ACHN (cell line): ENCODE measurements around the gene TPSAB1.
"Not testable (repeated sequence)": the region's sequence is repeated elsewhere in the genome, so short reads cannot be mapped to it uniquely, and the experiment has no call there.

Experiments
- DNase-seq: peaks from one replicate; pipeline ENCODE4 v3.0.0-alpha.2; 2015
- in situ Hi-C: cut with HindIII; loops from 2 replicates; pipeline ENCODE4 v1.10.0; 2017; ENCODE audit warnings: low sequenced_read_pairs, low pct_ligation_motif_present, low pct_unique_long_range_greater_than_20kb

The TPSAB1 gene

DNA sequence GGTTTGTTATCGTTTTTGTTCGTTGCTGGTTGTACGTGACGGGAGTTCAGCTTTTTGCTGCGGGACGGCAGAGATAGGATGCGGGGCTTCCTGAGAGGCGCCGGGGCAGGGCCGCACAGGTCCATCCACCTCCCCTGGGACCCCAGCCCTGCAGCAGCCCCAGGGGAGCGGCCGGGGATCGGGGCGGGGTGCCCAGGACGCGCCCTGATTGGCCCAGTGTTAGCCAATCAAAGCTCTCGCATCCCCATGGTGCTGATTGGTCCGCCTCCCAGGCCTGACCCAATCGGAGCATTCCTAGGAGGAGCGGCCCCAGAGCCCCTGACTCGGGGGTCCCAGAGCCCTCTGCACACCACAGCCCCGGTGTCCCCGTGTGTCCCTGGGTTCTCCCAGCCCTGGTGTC is 1.6 kb upstream of the TPSAB1 start:
- in situ Hi-C loops, DNase-seq: not testable (repeated sequence)

- DNase-seq, in situ Hi-C loops: not testable (repeated sequence)
Observed at GRCh38 chr16:1239575-1239974, 930 bp upstream of the TPSAB1 start.

DNA sequence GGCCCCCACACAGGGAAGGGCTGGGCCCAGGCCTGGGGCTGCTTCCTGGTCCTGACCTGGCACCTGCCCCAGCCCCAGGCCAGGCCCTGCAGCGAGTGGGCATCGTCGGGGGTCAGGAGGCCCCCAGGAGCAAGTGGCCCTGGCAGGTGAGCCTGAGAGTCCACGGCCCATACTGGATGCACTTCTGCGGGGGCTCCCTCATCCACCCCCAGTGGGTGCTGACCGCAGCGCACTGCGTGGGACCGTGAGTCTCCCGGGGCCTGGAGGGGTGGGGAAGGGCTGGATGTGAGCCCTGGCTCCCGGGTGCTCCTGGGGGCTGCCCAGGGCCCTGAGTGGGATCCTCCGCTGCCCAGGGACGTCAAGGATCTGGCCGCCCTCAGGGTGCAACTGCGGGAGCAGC is 576 bp downstream of the TPSAB1 start:
- DNase-seq, in situ Hi-C loops: not testable (repeated sequence)

DNA sequence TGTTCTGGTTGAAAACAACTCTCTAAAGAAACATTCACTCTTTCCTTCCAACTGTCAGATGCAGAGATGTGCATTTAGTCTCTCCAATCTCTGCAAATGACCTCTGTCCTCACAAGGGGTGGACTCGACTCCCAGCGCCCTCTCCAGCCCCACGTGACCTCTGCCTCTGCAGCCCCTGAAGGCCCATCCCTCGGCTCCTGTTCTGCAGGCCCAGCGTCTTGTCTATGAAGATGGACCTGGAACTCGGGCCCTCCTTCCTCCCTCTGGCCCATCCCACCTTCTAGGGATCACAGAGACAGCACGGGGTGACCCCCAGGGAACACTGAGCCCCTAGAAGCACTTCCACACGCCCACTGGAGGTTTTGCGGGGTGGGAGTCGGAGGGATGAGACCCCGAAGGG is 2.9 kb downstream of the TPSAB1 start:
- DNase-seq, in situ Hi-C loops: not testable (repeated sequence)

- in situ Hi-C loops, DNase-seq: not testable (repeated sequence)
Observed at GRCh38 chr16:1243907-1244850, 3.7 kb downstream of the TPSAB1 start.

DNA sequence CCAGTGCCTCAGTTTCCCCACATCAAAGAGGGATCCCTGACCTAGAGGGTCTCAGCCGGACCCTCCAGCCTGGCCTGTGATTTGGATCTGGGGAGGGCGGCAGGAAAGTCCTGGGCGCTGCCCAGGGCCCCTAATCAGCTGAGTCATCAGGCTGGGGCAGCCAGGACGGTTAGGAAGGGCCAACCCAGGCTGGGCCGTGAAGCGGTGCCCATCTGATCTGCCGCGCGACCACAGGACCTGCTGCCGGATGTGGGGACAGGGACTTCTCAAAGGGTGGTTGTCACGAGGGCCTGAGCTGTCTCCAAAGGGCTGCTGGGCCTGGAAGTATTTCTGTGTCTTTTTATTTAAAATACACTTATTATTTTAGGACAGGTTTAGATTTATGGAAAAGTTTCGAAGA is 4.4 kb downstream of the TPSAB1 start:
- no peak for DNase-seq
- in situ Hi-C loops, result no loop called here

DNA sequence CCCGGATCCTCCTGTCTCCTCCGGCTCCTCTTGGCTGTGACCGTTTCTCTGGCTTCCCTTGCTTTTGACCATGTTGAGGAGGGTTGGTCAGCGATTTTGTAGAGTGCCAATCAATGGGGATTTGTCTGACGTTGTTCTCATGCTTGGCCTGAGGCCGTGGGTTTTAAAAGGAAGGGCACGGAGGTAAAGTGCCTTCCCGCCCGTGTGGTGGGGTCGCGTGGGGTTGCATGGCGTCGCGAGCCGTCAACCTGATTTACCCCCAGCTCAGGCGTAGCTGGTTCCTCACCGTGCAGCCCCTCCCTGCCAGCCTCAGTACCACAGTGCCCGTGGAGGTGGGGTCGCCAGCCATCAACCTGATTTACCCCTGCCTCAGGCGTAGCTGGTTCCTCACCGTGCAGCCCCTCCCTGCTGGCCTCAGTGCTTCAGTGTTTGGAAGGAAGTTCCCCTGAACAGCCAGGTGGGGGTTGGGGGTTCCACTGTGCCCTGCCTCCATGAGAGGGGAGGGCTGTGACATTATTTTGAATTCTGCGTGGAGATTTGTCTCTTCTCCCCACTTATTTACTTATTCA is 5.0 kb downstream of the TPSAB1 start:
- in situ Hi-C loops, result no loop called here
- DNase-seq, result no peak

GRCh38 chr16:1247903-1248537 is 7.5 kb downstream of the TPSAB1 start:
- in situ Hi-C loops, DNase-seq: not testable (repeated sequence)

- DNase-seq, in situ Hi-C loops: not testable (repeated sequence)
Observed at GRCh38 chr16:1249031-1249755, 8.7 kb downstream of the TPSAB1 start.

DNA sequence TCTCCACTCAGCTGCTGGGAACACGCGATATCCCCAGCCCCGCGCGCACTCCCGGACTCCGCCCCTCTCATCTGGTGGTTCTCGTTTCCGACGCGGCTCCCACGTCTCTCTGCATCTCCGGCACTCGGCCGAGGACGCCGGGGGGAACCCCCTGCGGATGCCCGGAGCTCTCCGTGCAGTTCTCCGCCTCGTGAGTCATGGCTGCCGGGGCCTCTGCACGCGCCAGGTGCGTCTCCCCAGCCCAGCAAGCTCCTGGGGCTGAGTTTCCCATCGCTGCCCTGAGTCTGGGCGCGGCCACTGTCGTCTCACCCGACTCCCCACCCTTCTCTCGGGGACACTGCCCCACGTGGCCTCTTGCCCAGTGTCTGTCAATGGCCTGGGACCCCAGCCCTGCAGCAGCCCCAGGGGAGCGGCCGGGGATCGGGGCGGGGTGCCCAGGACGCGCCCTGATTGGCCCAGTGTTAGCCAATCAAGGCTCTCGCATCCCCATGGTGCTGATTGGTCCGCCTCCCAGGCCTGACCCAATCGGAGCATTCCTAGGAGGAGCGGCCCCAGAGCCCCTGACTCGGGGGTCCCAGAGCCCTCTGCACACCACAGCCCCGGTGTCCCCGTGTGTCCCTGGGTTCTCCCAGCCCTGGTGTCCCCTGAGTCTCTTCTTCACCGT is 13.3 kb downstream of the TPSAB1 start:
- DNase-seq, in situ Hi-C loops: not testable (repeated sequence)

DNA sequence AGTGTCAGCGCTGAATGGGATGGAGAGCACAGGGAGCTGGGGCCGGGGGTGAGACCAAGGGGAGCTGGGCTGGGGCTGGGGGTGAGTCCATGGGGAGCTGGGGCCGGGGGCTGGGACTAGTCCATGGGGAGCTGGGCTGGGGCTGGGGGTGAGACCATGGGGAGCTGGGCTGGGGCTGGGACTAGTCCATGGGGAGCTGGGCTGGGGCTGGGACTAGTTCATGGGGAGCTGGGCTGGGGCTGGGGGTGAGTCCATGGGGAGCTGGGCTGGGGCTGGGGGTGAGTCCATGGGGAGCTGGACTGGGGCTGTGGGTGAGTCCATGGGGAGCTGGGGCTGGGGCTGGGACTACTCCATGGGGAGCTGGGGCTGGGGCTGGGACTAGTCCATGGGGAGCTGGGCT is 14.3 kb downstream of the TPSAB1 start:
- in situ Hi-C loops, DNase-seq: not testable (repeated sequence)

DNA sequence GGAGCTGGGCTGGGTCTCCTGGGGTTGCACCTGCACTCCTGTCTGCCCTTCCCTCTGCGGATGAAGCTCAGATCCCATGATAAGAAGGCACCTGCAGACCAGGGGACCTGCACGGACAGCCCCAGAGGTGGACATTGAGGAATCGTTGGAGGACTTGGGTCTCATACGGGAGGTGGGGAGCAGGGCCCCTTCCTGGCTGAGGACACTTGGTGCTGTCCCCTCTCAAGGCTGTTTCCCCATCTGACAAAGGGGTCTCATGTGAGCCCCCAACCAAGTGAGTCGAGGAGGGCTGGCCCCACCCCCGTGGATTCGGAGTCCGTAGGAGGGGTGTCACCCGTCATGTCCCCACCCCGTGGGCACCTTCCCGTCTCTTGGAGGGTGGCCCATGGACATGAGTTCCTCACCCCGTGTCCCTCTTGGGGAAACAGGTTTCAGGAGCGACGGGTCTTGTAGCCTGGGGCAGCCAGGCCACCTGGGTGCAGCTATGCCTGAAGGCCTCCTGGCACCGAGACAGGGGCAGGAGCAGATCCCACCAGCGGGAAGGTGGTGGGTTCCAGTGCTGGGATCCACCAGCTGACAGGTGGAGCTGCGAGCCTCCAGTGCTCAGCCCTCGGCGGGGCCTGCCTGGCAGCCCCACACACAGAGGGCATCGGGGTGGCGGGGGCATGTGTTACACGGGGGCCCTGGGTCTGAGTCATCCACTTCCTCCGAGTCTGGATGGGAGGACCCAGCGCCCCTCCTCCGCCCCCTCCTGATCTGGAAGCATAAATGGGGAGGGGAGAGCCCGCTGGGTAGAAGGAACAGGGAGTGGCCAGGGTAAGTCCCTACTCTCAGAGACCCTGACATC is 15.0 kb downstream of the TPSAB1 start, which contains the start of gene TPSD1:
TSS of gene TPSD1 (plus strand) at position 794 of the 847 bp plus-strand sequence. CDS start 212 bp downstream, outside the sequence.
- in situ Hi-C loops, DNase-seq: not testable (repeated sequence)

GRCh38 chr16:1256296-1256873 is 15.9 kb downstream of the TPSAB1 start:
- DNase-seq, in situ Hi-C loops: not testable (repeated sequence)

GRCh38 chr16:1256874-1257322 is 16.4 kb downstream of the TPSAB1 start:
- no peak for DNase-seq
- in situ Hi-C loops, result no loop called here

GRCh38 chr16:1257561-1258224 is 17.2 kb downstream of the TPSAB1 start:
- in situ Hi-C loops, result no loop called here

GRCh38 chr16:1258225-1258600 is 17.7 kb downstream of the TPSAB1 start:
- in situ Hi-C loops, result no loop called here
- DNase-seq, result no peak

More at GRCh38 chr16:1257561-1258224, 17.2 kb downstream of the TPSAB1 start:
- no peak for DNase-seq
